IMR-90 (cell line): ENCODE data around the gene TSC2. TPM values are rescaled to one million over a fixed set of nuclear protein-coding genes. Genes with fewer than 3 reads are reported as not detected.

Source experiments
- ATAC-seq: fragments of 200-7000 bp; cut with Tn5 transposase; 2 replicates; pipeline ENCODE4 v1.9.1; 2020; ENCODE audit warnings: low read depth, mild to moderate bottlenecking, moderate library complexity
- BruUV-seq: library from RNA; stranded (reverse); fragments of 400-500 nt; replicated peaks from 2 replicates; lab custom pipeline; 2021; lab: Mats Ljungman, UMichigan
- CTCF ChIA-PET: fragments of 300-600 bp; formaldehyde crosslinking; extraction: SDS; loops from one replicate; lab custom pipeline; 2021; ENCODE audit warnings: antibody characterized with exemption; lab: Yijun Ruan, JAX
- POLR2A ChIA-PET: fragments of 300-600 bp; sonication (Branson Sonifier 250); formaldehyde crosslinking; loops from one replicate; lab custom pipeline; 2022; ENCODE audit warnings: antibody characterized with exemption; ENCODE audit not compliant: unreplicated experiment; lab: Charles Lee
- DNase-seq: peaks from one replicate; pipeline ENCODE4 v3.0.0; 2013
- H2AFZ ChIP-seq: replicated peaks from 2 replicates; pipeline ENCODE3; 2013; ENCODE audit warnings: low read length, mild to moderate bottlenecking; ENCODE audit not compliant: poor library complexity
- H2AK5ac ChIP-seq: 2 replicates; pipeline ENCODE4 v1.6.1; 2013; ENCODE audit warnings: low read depth, low read length, inconsistent platforms
- H2AK9ac ChIP-seq: replicated peaks from 2 replicates; pipeline ENCODE3; 2013; ENCODE audit warnings: mild to moderate bottlenecking, low read depth, low read length, moderate library complexity; ENCODE audit not compliant: poor library complexity
- H2BK120ac ChIP-seq: 2 replicates; pipeline ENCODE4 v1.6.1; 2013; ENCODE audit warnings: low read depth, low read length, inconsistent platforms
- H2BK15ac ChIP-seq: 3 replicates; pipeline ENCODE4 v1.6.1; 2013; ENCODE audit warnings: low read depth, low read length, inconsistent platforms
- H2BK20ac ChIP-seq: 2 replicates; pipeline ENCODE4 v1.6.1; 2013; ENCODE audit warnings: low read depth, mild to moderate bottlenecking, inconsistent platforms, low read length, moderate library complexity
- H2BK5ac ChIP-seq: 2 replicates; pipeline ENCODE4 v1.6.1; 2013; ENCODE audit warnings: mild to moderate bottlenecking, low read depth, low read length, inconsistent platforms; ENCODE audit not compliant: poor library complexity, severe bottlenecking
- H3K14ac ChIP-seq: replicated peaks from 2 replicates; pipeline ENCODE4 v1.6.1; 2013; ENCODE audit warnings: low read depth, low read length, inconsistent platforms
- H3K18ac ChIP-seq: 2 replicates; pipeline ENCODE4 v1.6.1; 2013; ENCODE audit warnings: low read depth, low read length, control low read depth
- H3K23ac ChIP-seq: 2 replicates; pipeline ENCODE4 v1.6.1; 2013; ENCODE audit warnings: low read depth, low read length, inconsistent platforms
- H3K27ac ChIP-seq: 2 replicates; pipeline ENCODE4 v1.5.1; 2013; ENCODE audit warnings: mild to moderate bottlenecking, control low read depth, low read length; ENCODE audit not compliant: insufficient read depth
- H3K27me3 ChIP-seq: 2 replicates; pipeline ENCODE4 v1.6.1; 2013; ENCODE audit warnings: low read length; ENCODE audit not compliant: control insufficient read depth, insufficient read depth
- H3K36me3 ChIP-seq: 2 replicates; pipeline ENCODE4 v1.6.1; 2013; ENCODE audit warnings: low read length, mixed read lengths; ENCODE audit not compliant: control insufficient read depth, insufficient read depth
- H3K4ac ChIP-seq: 2 replicates; pipeline ENCODE4 v1.6.1; 2013; ENCODE audit warnings: low read depth, low read length, inconsistent platforms
- H3K4me1 ChIP-seq: 2 replicates; pipeline ENCODE4 v1.6.1; 2013; ENCODE audit warnings: low read length, mixed read lengths; ENCODE audit not compliant: control insufficient read depth, insufficient read depth
- H3K4me2 ChIP-seq: 2 replicates; pipeline ENCODE4 v1.6.1; 2013; ENCODE audit warnings: low read depth, mild to moderate bottlenecking, control low read depth, low read length, moderate library complexity
- H3K4me3 ChIP-seq: 2 replicates; pipeline ENCODE4 v1.5.1; 2013; ENCODE audit warnings: low read depth, mild to moderate bottlenecking, control low read depth, low read length, moderate library complexity; ENCODE audit not compliant: insufficient read depth
- H3K56ac ChIP-seq: 2 replicates; pipeline ENCODE4 v1.6.1; 2013; ENCODE audit warnings: low read length, inconsistent platforms; ENCODE audit not compliant: insufficient read depth; ENCODE audit errors: extremely low read depth
- H3K79me1 ChIP-seq, 2 experiments: 2 replicates each; pipeline ENCODE4 v1.6.1; 2013; ENCODE audit warnings: low read length in 2 of 2, inconsistent platforms in 1 of 2, low read depth in 1 of 2
- H3K9ac ChIP-seq: 2 replicates; pipeline ENCODE4 v1.6.1; 2013; ENCODE audit warnings: low read depth, low read length, control low read depth
- H3K9me1 ChIP-seq: 2 replicates; pipeline ENCODE4 v1.6.1; 2013; ENCODE audit warnings: low read length, inconsistent platforms; ENCODE audit not compliant: insufficient read depth
- H3K9me3 ChIP-seq: 2 replicates; pipeline ENCODE4 v1.6.1; 2013; ENCODE audit warnings: low read length; ENCODE audit not compliant: control insufficient read depth, insufficient read depth
- H4K20me1 ChIP-seq: 2 replicates; pipeline ENCODE4 v1.6.1; 2013; ENCODE audit warnings: low read length, inconsistent platforms; ENCODE audit not compliant: insufficient read depth
- H4K5ac ChIP-seq: 2 replicates; pipeline ENCODE4 v1.6.1; 2013; ENCODE audit warnings: mild to moderate bottlenecking, low read depth, low read length, control low read depth
- H4K8ac ChIP-seq, 2 experiments: 2 replicates each; pipeline ENCODE4 v1.6.1; 2013; ENCODE audit warnings: low read depth in 2 of 2, low read length in 2 of 2, control low read depth in 1 of 2, inconsistent platforms in 1 of 2
- H4K91ac ChIP-seq: 2 replicates; pipeline ENCODE4 v1.6.1; 2013; ENCODE audit warnings: low read depth, low read length, inconsistent platforms; ENCODE audit not compliant: insufficient read depth
- BHLHE40 ChIP-seq: fragments of 150-350 bp; IDR thresholded peaks from 2 replicates; pipeline ENCODE4 v1.6.1; 2016; ENCODE audit warnings: mild to moderate bottlenecking, low read depth, low read length
- RAD21 ChIP-seq: IDR thresholded peaks from 2 replicates; pipeline ENCODE4 v1.6.1; 2012; ENCODE audit warnings: low read length, improper control_type of control experiment
- SMC3 ChIP-seq: fragments of 150-350 bp; IDR thresholded peaks from 2 replicates; pipeline ENCODE4 v1.6.1; 2016; ENCODE audit warnings: low read depth, mild to moderate bottlenecking, antibody characterized with exemption, low read length, moderate library complexity
- WGBS, 2 experiments: methylation state at CpG; one replicate each; pipeline versions ENCODE4 v1.1.5 to v1.1.7; 2013; ENCODE audit warnings: missing lambda C conversion rate in 2 of 2; ENCODE audit not compliant: insufficient read length in 1 of 2; ENCODE audit errors: extremely low coverage in 2 of 2; 5-methylcytosine and 5-hydroxymethylcytosine counted together
- dilution Hi-C: fragments of 300-500 bp; cut with HindIII; formaldehyde crosslinking; loops from one replicate; pipeline ENCODE4 v1.14.3; 2018; ENCODE audit warnings: low sequenced_read_pairs; ENCODE audit not compliant: unreplicated experiment
- in situ Hi-C: fragments of 300-500 bp; cut with MboI; formaldehyde crosslinking; loops from 3 replicates; pipeline ENCODE4 v1.14.3; 2019; ENCODE audit warnings: low sequenced_read_pairs, inconsistent platforms, mixed read lengths
- intact Hi-C: fragments of 100-400 bp; cut with micrococcal nuclease; formaldehyde crosslinking; loops from 2 replicates; pipeline ENCODE4 v1.10.0; 2022
- polyA plus RNA-seq, 3 experiments: library from polyadenylated mRNA; depleted of rRNA; stranded (reverse); fragments of >200 nt; gene quantifications; 2 replicates each; pipeline ENCODE4 v1.2.3, GENCODE V29; 2012; ENCODE audit warnings: low replicate concordance in 1 of 3
- total RNA-seq: library from RNA; depleted of rRNA; stranded (reverse); fragments of >200 nt; gene quantifications from 2 replicates; pipeline ENCODE4 v1.2.3, GENCODE V29; 2012

Gene TSC2
- total and polyA plus RNA-seq, 2 of the 4 experiments (the other 2 are of a cell fraction), result 31.4 to 88.6 TPM

DNA sequence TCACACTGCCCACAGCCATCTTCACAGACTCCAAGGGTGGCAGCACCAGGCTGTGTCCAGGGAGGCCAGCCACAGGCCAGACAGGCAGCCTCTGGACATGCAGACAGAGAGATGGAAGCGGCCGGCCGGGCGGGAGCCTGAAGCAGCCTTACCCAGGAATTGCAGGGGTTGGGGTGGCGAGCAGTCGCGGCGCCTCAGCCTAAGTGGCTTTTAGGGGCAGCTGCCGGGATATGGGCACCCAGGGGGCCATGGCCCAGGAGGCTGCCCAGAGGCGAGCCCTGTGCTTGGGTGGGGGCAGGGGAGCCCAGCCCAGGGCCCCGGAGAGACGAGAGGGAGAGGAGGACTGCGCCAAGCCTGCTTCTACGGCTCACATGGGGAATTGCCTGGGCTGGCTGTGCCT is 22.5 kb upstream of the TSC2 start:
- in situ Hi-C loops (no loop called here), intact Hi-C loops (no loop called here), dilution Hi-C loops (no loop called here)
- Histone ChIP-seq H3K23ac (no peak overlapping the region), H3K14ac (no peak overlapping the region), H3K56ac (no peak overlapping the region), H3K27me3 (peaks cover 5% of the 10 kb centered on the region; the same call in 1 of the 2 replicates), H2BK20ac (0 out of 2 replicates have a peak overlapping the region, but pooled peaks have one; percentile 12), H3K4me2 (no peak overlapping the region), H3K9me3 (no peaks in the 10 kb centered on the region), H3K9ac (no peak overlapping the region), H4K91ac (no peak overlapping the region), H4K8ac (no peak overlapping the region), H2BK120ac (no peak overlapping the region), H2BK5ac (no peak overlapping the region), H3K4me1 (peaks cover 20% of the 10 kb centered on the region), H4K5ac (no peak overlapping the region), H2AK9ac (peak overlapping the region; percentile 96), H3K9me1 (peaks cover 9% of the 10 kb centered on the region), H3K79me1 (peaks cover 6 to 35% of the 10 kb centered on the region in 2 experiments), H4K20me1 (peaks cover 15% of the 10 kb centered on the region), H3K27ac (no peak overlapping the region), H2BK15ac (no peak overlapping the region), H2AFZ (peak overlapping the region; percentile 67), H2AK5ac (peak overlapping the region; percentile 70; the same call in 1 of the 2 replicates), H3K18ac (no peak overlapping the region), H3K4me3 (no peak overlapping the region), H3K36me3 (peaks cover 9% of the 10 kb centered on the region; the same call in 1 of the 2 replicates), H3K4ac (peak overlapping the region; percentile 33; the same call in 1 of the 2 replicates)
- WGBS, 2 experiments, result 95% methylated on average over 4 of the region's 14 CpGs; no CpG with 5 or more reads in 1 of the 2 experiments
- ChIA-PET POLR2A (no interaction called here), CTCF (no interaction called here)
- DNase-seq (no peak), ATAC-seq (no peak)
- no peak for TF ChIP-seq SMC3
- no peak for TF ChIP-seq BHLHE40
- no peak for TF ChIP-seq RAD21
- no TSS peak for BruUV-seq
